Hepatocyte (in vitro differentiated cells): ENCODE results near the gene DIAPH2. TPM values are rescaled to one million over a fixed set of nuclear protein-coding genes. Genes with fewer than 3 reads are reported as not detected.
A peak's percentile ranks its signal among the peaks of the same experiment; 100 is the strongest.

ENCODE experiments used
- DNase-seq: peaks from one replicate; pipeline ENCODE4 v3.0.0-alpha.2; 2016; ENCODE audit warnings: low spot score
- H2AFZ ChIP-seq: fragments of 200-600 bp; sonication (generic); 2 replicates; pipeline ENCODE4 v1.6.0; 2016; ENCODE audit warnings: antibody characterized with exemption, mild to moderate bottlenecking
- H3K27ac ChIP-seq: fragments of 200-600 bp; sonication (generic); 2 replicates; pipeline ENCODE4 v1.5.1; 2016; ENCODE audit warnings: mild to moderate bottlenecking
- H3K27me3 ChIP-seq: fragments of 200-600 bp; sonication (generic); 2 replicates; pipeline ENCODE4 v1.6.1; 2016
- H3K36me3 ChIP-seq: fragments of 200-600 bp; sonication (generic); replicated peaks from 2 replicates; pipeline ENCODE4 v1.5.1; 2016; ENCODE audit warnings: low read depth; ENCODE audit not compliant: insufficient read depth
- H3K4me1 ChIP-seq: fragments of 200-600 bp; sonication (generic); 2 replicates; pipeline ENCODE4 v1.5.1; 2016; ENCODE audit warnings: mild to moderate bottlenecking, moderate library complexity; ENCODE audit not compliant: insufficient read depth
- H3K4me2 ChIP-seq: fragments of 200-600 bp; sonication (generic); 2 replicates; pipeline ENCODE4 v1.6.0; 2016
- H3K4me3 ChIP-seq: fragments of 200-600 bp; sonication (generic); 2 replicates; pipeline ENCODE4 v1.5.1; 2016; ENCODE audit warnings: mild to moderate bottlenecking
- H3K79me2 ChIP-seq: fragments of 200-600 bp; sonication (generic); 2 replicates; pipeline ENCODE4 v1.6.0; 2017; ENCODE audit warnings: mild to moderate bottlenecking
- H3K9me2 ChIP-seq: fragments of 200-600 bp; sonication (generic); replicated peaks from 2 replicates; pipeline ENCODE4 v1.6.0; 2017; ENCODE audit warnings: mild to moderate bottlenecking; ENCODE audit not compliant: insufficient read depth
- H3K9me3 ChIP-seq: fragments of 200-600 bp; sonication (generic); 2 replicates; pipeline ENCODE4 v1.5.1; 2016; ENCODE audit warnings: low read depth, mild to moderate bottlenecking
- H4K20me1 ChIP-seq: fragments of 200-600 bp; sonication (generic); 2 replicates; pipeline ENCODE4 v1.6.0; 2016; ENCODE audit warnings: mild to moderate bottlenecking; ENCODE audit not compliant: insufficient read depth, poor library complexity, severe bottlenecking
- EZH2 ChIP-seq: fragments of 200-600 bp; sonication (generic); IDR thresholded peaks from 2 replicates; pipeline ENCODE4 v1.6.1; 2016; ENCODE audit warnings: antibody characterized with exemption, mild to moderate bottlenecking, borderline replicate concordance
- EZH2phosphoT487 ChIP-seq: fragments of 200-600 bp; sonication (generic); IDR thresholded peaks from one replicate; pipeline ENCODE4 v1.6.1; 2018; ENCODE audit warnings: antibody characterized with exemption, mild to moderate bottlenecking, low read depth, moderate library complexity; ENCODE audit not compliant: unreplicated experiment, severe bottlenecking
- WGBS: methylation state at CpG from one replicate; pipeline ENCODE4 v1.1.6; 2016; ENCODE audit warnings: low lambda C conversion rate; ENCODE audit errors: missing lambda C conversion rate; 5-methylcytosine and 5-hydroxymethylcytosine counted together
- polyA plus RNA-seq: library from polyadenylated mRNA; unstranded; fragments of >200 nt; fragmentation: Nextera tagmentation; extraction: Ambion mirVana; gene quantifications from 2 replicates; pipeline ENCODE4 v1.2.1, GENCODE V29; 2016
- total RNA-seq: library from RNA; depleted of rRNA; stranded (reverse); fragments of >200 nt; gene quantifications from 2 replicates; pipeline ENCODE4 v1.2.3, GENCODE V29; 2014
- TF ChIP-seq, protein P1 (sequence below): fragments of 200-600 bp; sonication (generic); IDR thresholded peaks from 2 replicates; pipeline ENCODE4 v1.5.1; 2016; ENCODE audit warnings: antibody characterized with exemption, mild to moderate bottlenecking; ENCODE audit not compliant: poor library complexity

Gene DIAPH2
- total and polyA plus RNA-seq, 2 experiments from 2014 or later, result 14.8 to 32.4 TPM

- no peak for DNase-seq
- Histone ChIP-seq H4K20me1 (no peaks in the 10 kb centered on the region), H3K4me2 (no peak overlapping the region), H3K4me1 (no peaks in the 10 kb centered on the region), H2AFZ (no peak overlapping the region), H3K36me3 (no peaks in the 10 kb centered on the region), H3K9me2 (no peaks in the 10 kb centered on the region), H3K4me3 (no peak overlapping the region), H3K79me2 (no peaks in the 10 kb centered on the region), H3K9me3 (no peaks in the 10 kb centered on the region), H3K27me3 (no peaks in the 10 kb centered on the region), H3K27ac (no peak overlapping the region)
- 41% methylated on average over 1 of the region's 1 CpG for WGBS
- TF ChIP-seq EZH2, result no peak
- TF ChIP-seq, protein P1, sequence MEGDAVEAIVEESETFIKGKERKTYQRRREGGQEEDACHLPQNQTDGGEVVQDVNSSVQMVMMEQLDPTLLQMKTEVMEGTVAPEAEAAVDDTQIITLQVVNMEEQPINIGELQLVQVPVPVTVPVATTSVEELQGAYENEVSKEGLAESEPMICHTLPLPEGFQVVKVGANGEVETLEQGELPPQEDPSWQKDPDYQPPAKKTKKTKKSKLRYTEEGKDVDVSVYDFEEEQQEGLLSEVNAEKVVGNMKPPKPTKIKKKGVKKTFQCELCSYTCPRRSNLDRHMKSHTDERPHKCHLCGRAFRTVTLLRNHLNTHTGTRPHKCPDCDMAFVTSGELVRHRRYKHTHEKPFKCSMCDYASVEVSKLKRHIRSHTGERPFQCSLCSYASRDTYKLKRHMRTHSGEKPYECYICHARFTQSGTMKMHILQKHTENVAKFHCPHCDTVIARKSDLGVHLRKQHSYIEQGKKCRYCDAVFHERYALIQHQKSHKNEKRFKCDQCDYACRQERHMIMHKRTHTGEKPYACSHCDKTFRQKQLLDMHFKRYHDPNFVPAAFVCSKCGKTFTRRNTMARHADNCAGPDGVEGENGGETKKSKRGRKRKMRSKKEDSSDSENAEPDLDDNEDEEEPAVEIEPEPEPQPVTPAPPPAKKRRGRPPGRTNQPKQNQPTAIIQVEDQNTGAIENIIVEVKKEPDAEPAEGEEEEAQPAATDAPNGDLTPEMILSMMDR, result no peak
- TF ChIP-seq EZH2phosphoT487, result no peak
Observed at GRCh38 chrX:97609938-97610337, 925.3 kb downstream of the DIAPH2 start.

- Histone ChIP-seq H3K4me2 (no peak overlapping the region), H3K27me3 (no peaks in the 10 kb centered on the region), H3K4me1 (no peaks in the 10 kb centered on the region), H2AFZ (no peak overlapping the region), H3K36me3 (no peaks in the 10 kb centered on the region), H3K9me2 (no peaks in the 10 kb centered on the region), H3K79me2 (no peaks in the 10 kb centered on the region), H3K27ac (no peak overlapping the region), H3K9me3 (no peaks in the 10 kb centered on the region), H3K4me3 (no peak overlapping the region), H4K20me1 (no peaks in the 10 kb centered on the region)
- 82% methylated on average over 7 of the region's 7 CpGs for WGBS
- no peak for TF ChIP-seq EZH2phosphoT487
- TF ChIP-seq EZH2, result no peak
- TF ChIP-seq, protein P1, result no peak
- DNase-seq, result peak; percentile 44
Observed at GRCh38 chrX:97616883-97617530, 932.4 kb downstream of the DIAPH2 start.

DNA sequence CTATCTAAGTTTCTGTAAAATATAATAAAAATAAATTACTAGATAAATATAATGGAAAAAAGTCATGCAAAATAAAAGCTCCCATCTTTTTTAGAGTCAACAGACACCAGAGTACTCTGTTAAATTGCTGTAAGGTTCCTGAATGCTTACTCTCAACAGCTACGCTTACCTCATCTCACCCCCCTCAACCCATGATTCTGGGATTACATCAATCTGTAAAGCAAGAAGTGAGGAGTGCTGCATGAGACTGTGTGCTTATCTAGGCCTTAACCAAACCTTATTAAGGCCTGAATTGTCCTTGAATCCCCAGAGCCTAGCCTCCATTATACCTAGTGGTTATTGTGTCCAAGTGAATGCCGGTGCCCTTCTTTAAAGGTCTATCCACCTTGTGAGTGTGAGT lies 934.9 kb downstream of the DIAPH2 start:
- H3K9me3 ChIP-seq, result no peaks in the 10 kb centered on the region
- DNase-seq, result no peak
- no peaks in the 10 kb centered on the region for H3K36me3 ChIP-seq
- no peak overlapping the region for H3K4me2 ChIP-seq
- no peaks in the 10 kb centered on the region for H3K79me2 ChIP-seq
- no peaks in the 10 kb centered on the region for H3K9me2 ChIP-seq
- H2AFZ ChIP-seq, result no peak overlapping the region
- no peak overlapping the region for H3K27ac ChIP-seq
- H3K4me1 ChIP-seq, result no peaks in the 10 kb centered on the region
- H3K4me3 ChIP-seq, result no peak overlapping the region
- no peaks in the 10 kb centered on the region for H3K27me3 ChIP-seq
- WGBS, result 90% methylated on average over 2 of the region's 2 CpGs
- TF ChIP-seq EZH2phosphoT487 (no peak), EZH2 (no peak)
- TF ChIP-seq, protein P1, result no peak
- no peaks in the 10 kb centered on the region for H4K20me1 ChIP-seq

DNA sequence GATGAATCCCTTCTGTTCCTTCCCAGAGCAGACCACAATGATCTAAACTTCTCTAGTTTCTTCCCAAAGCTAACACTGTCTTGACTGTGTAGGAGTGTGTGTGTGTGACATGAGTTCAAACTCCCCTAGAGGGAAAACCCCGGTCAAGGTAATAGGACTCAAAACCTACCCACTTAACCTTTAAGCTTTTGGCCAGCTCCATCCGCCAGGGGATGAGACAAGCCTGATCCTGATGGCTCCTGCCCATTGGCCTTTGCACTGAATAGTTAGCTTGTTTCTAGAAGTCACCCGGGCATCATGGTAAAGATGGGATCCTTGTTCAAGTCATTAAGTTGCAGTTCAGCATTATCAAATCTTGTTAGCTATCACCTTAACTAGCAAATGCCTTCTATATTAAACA lies 937.5 kb downstream of the DIAPH2 start:
- no peak overlapping the region for H2AFZ ChIP-seq
- H3K9me2 ChIP-seq, result no peaks in the 10 kb centered on the region
- WGBS, result 94% methylated on average over 3 of the region's 3 CpGs
- H3K36me3 ChIP-seq, result no peaks in the 10 kb centered on the region
- H4K20me1 ChIP-seq, result no peaks in the 10 kb centered on the region
- TF ChIP-seq EZH2phosphoT487 (no peak), EZH2 (no peak)
- TF ChIP-seq, protein P1, result no peak
- H3K27ac ChIP-seq, result no peak overlapping the region
- H3K9me3 ChIP-seq, result no peaks in the 10 kb centered on the region
- no peaks in the 10 kb centered on the region for H3K27me3 ChIP-seq
- no peak overlapping the region for H3K4me3 ChIP-seq
- DNase-seq, result no peak
- H3K4me1 ChIP-seq, result no peaks in the 10 kb centered on the region
- no peak overlapping the region for H3K4me2 ChIP-seq
- H3K79me2 ChIP-seq, result no peaks in the 10 kb centered on the region
